8988T (cell line): ENCODE results near the gene CYP3A5.
"Not testable (repeated sequence)": the region's sequence is repeated elsewhere in the genome, so short reads cannot be mapped to it uniquely, and the experiment has no call there.

Experiments used
- DNase-seq: peaks from one replicate; pipeline ENCODE4 v3.0.0; 2011

The CYP3A5 gene

DNA sequence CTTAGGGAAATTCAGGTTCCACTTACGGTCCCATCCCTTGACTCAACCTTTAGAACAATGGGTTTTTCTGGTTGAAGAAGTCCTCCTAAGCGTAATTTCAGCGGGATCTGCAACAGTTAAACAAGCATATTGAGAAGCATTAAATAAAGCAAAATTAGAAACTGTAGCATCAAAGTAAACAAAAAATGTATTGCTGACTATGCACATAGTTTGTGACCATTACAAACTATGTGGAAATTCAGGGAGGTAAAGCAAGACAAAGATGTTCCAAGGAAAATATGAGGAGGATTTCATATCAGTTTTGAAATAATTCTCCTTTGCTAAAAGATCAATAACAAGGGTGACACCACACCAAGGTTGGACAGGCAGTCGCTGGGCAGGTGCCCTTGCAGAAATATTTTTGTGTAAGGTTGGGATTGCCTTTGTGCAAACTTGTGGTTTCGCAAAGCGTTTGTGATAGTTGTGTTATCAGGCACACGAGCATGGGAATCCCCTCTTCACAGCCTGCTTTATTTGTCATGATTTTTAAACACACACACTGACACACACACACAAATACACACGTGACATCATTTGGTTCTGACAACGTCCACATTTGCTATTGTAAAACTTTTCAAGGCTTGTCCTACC, 5.4 kb upstream of the CYP3A5 start:
- DNase-seq = no peak

DNA sequence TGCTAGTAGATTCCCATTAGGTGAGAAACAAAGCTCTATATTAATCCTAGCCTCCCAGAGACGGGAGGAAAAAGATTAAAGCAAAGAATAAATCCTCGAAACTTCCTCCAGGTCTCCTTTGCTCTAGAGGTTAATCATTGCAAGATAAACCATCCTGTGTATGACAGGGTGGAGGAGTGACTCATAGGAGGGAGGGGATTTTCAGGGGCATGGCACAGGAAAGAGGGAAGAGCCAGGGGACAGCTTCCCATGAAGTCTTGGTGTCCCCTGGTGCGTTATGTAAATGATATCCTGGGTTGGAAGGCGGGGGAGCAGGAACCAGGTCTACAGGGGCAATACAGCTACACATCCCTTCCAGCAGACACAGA, 780 bp downstream of the CYP3A5 start:
- peak; percentile 23 for DNase-seq

DNA sequence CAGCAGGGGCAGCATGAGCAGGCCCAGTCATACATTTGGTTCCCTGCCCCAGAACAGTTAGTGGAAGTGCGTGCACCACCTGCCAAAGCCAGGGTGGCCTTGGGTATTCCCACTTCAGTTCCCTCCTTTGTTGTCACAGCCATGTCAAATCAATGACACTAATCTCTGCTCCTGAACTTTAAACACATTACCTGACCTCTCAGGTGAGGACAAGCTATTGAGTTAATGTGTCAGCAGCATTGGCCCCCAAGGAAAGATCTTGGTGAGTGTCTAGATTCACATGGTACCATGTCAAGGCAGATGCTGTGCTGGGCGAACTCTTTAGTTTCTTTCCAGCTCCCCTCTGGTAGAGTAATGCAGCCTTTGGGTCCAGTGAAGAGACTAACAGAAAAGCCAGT, 2.1 kb downstream of the CYP3A5 start:
- DNase-seq = no peak

GRCh38 chr7:99677013-99677647, 2.7 kb downstream of the CYP3A5 start:
- no peak for DNase-seq

GRCh38 chr7:99674995-99675742, 4.6 kb downstream of the CYP3A5 start:
- no peak for DNase-seq

- no peak for DNase-seq
Observed at GRCh38 chr7:99672573-99672972, 7.2 kb downstream of the CYP3A5 start.

- no peak for DNase-seq
Observed at GRCh38 chr7:99669782-99670181, 10.0 kb downstream of the CYP3A5 start.

DNA sequence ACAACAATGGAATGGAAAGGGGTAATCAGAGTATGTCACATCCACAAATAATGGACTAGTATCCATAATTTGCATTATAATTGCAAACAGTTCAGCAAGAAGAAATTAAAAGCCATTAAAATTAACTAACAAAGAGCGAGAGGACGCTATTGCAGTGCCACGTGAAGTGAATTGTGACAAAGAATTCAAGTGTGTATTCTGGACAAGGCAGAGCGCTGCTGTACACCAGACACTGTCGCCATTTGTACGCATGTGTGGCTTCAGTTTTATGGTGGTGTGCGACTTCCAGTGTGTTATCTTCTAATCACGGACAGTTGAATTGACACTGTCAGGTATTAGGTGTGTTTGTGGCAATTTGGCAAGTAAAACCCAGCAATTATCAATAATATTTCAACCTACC, 11.3 kb downstream of the CYP3A5 start:
- no peak for DNase-seq

DNA sequence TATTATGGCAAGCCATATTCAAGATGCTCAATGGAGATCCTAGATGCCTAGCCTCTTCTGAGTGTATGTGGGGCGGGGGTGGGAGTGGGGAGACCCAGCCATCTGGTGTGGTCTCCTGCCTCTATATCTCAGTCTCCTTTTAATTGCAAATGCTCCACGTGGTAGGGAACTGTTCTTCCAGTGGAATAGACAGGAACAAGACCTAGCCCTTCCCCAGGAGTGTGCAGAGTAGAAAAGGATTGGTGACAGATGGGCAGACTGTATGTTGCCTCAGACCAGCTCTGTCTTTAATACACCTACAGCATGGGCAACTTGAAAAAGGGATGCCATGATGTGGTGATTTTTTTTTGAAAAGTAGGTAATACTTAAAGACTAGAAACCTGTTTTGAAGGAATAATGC, 12.6 kb downstream of the CYP3A5 start:
- no peak for DNase-seq

DNA sequence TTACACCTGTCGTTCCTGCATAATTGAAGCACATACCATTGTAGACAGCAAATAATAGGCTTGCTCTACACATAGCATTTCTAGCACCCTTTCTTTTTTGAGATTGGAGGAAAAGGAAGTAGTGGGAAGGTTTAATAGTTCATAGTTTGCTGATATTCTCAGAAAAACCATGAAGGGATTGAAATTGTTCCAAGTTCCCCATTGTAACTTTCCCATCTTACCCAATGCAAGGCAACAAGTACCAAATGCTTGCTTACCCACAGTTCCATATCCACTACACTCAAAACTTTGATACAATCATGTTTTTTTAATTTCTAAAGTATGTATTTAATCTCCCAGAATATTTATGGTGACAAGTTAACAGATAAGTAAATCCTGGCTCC, 13.8 kb downstream of the CYP3A5 start:
- no peak for DNase-seq

DNA sequence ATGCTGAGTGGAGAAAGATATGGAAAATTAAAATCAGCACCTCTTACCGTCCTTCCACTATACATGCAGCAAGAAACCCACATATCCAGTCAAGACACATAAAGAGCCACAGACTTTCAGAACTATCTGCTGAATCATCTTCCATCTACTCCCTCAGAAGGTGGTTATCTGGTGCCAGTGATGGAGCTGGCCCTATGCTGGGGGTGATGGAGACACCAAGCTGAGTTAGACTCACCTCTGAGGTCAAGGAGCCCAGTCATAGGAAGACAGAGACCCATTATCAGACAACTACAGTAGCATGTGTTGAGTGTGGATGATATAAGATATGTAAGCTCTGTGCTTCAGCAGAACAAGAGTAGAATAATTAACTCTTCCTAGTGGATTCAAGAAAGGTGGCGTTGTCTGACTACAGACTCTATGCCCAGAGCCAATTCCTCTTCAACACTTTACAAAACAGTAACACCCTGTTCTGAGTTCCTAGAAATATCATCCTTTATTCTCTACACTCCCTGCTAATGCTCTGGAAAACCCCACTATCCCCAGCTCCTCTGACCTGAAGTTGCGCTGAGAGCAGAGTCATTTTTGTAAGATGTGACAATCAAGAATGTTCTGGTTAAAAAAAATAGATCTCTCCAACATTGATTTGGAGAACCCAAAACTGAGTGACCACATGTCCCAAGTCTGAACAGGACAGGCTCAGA, 14.3 kb downstream of the CYP3A5 start:
- no peak for DNase-seq

- not testable (repeated sequence) for DNase-seq
Observed at GRCh38 chr7:99657879-99658278, 21.9 kb downstream of the CYP3A5 start.

GRCh38 chr7:99654626-99655025, 25.2 kb downstream of the CYP3A5 start:
- DNase-seq = not testable (repeated sequence)

DNA sequence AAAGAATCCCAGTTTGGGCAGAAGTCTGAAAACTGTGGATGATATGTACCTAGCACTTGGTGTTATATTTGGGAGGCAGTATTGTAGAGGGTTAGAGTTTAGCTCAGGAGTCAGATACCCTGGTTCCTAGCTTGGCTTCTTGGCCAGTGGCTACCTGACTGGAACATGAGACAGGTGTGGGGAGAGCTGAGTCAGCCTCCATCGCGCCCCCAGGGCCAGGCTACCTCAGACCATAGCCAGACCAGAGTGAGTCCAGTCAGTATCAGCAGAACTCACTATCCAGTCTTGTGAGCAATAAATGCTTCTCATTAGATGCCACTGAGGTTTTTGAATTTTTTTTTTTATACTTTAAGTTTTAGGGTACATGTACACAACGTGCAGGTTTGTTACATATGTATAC, 26.0 kb downstream of the CYP3A5 start:
- DNase-seq = no peak

- DNase-seq = not testable (repeated sequence)
Observed at GRCh38 chr7:99653269-99653668, 26.5 kb downstream of the CYP3A5 start.

- no peak for DNase-seq
Observed at GRCh38 chr7:99652671-99653070, 27.1 kb downstream of the CYP3A5 start.

DNA sequence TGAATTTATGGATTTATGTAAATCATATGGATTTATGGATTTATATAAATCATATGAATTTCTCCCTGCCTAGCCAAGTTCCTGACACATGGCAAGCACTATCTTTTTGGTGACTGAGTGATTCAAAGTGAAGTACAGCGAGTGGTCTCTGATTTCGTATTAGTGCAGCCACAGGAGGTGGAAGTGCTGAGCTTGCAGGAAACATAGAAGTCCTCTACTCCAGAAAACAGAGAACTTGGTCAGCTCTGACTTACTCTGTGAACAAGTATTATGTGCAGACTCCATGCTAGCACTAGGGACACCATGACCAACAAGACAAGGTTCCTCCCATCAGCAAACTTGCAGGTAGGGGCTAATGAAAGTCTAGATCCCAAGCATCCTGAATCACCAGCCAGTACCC, 28.5 kb downstream of the CYP3A5 start:
- no peak for DNase-seq

- no peak for DNase-seq
Observed at GRCh38 chr7:99648843-99649242, 31.0 kb downstream of the CYP3A5 start.

GRCh38 chr7:99645590-99645989, 34.2 kb downstream of the CYP3A5 start:
- DNase-seq = no peak

DNA sequence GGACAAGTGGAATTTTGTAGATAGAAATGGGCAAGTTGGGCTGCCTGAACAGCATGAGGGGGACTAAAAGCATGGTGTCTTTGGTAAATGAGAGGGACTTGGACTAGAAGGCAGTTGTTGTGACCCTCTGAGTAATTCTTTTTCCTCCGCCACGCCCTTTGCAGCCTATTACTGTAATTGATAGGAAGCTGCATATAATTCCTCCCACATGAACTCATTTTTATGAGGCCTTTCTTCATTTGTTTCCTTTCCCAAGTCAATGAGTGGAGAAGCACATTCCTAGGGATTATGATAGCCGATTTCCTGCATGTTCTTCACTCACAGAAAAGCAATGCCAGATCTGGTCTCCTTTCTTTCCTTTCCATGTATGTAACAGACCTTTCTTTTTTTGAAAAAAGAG, 35.4 kb downstream of the CYP3A5 start:
- no peak for DNase-seq

DNA sequence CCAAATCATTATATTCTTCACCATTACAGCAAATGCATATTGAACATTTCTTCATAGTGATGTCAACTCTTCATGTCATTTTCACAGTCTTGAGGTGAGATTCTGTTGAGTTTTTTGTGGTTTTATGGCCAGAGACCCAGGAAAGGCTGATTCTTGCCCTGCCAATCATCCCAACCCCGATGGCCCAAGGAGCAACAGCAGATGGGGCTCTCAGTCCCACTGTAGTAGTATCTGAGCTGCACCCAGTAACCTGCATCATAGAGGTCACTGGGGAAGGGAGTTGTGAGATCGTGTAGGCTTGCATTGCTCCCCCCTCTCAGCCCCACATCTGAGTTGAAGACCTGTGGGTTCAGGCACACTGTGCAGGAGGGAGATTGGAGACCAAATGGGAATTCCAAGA, 36.3 kb downstream of the CYP3A5 start:
- no peak for DNase-seq

- DNase-seq = no peak
Observed at GRCh38 chr7:99642027-99642426, 37.8 kb downstream of the CYP3A5 start.

GRCh38 chr7:99639267-99639666, 40.5 kb downstream of the CYP3A5 start:
- DNase-seq = no peak

- no peak for DNase-seq
Observed at GRCh38 chr7:99638731-99639130, 41.1 kb downstream of the CYP3A5 start.
